Parathyroid adenoma (tissue), 2 donors: ENCODE data around the gene APOBEC3A.

Source experiments
- H2AFZ ChIP-seq: fragments of 300-600 bp; sonication (generic); one replicate; pipeline ENCODE4 v1.7.0; 2017; ENCODE audit warnings: antibody characterized with exemption, mild to moderate bottlenecking
- H3K27ac ChIP-seq: fragments of 300-600 bp; sonication (generic); one replicate; pipeline ENCODE4 v1.7.0; 2017
- H3K27me3 ChIP-seq: fragments of 300-600 bp; sonication (generic); one replicate; pipeline ENCODE4 v1.7.0; 2017; ENCODE audit warnings: low read length; ENCODE audit not compliant: control insufficient read depth, insufficient read depth
- H3K36me3 ChIP-seq: fragments of 300-600 bp; sonication (generic); one replicate; pipeline ENCODE4 v1.7.0; 2017; ENCODE audit warnings: low read length; ENCODE audit not compliant: control insufficient read depth, insufficient read depth
- H3K4me1 ChIP-seq: fragments of 300-600 bp; sonication (generic); one replicate; pipeline ENCODE4 v1.7.0; 2017; ENCODE audit warnings: control low read depth
- H3K4me2 ChIP-seq: fragments of 300-600 bp; sonication (generic); one replicate; pipeline ENCODE4 v1.7.0; 2017; ENCODE audit warnings: low read length
- H3K4me3 ChIP-seq: fragments of 300-600 bp; sonication (generic); one replicate; pipeline ENCODE4 v1.7.0; 2017; ENCODE audit warnings: low read depth, low read length
- H3K79me2 ChIP-seq: fragments of 300-600 bp; sonication (generic); one replicate; pipeline ENCODE4 v1.7.0; 2017; ENCODE audit warnings: control low read depth
- H3K9ac ChIP-seq: fragments of 300-600 bp; sonication (generic); one replicate; pipeline ENCODE4 v1.7.0; 2017; ENCODE audit warnings: mild to moderate bottlenecking
- H3K9me3 ChIP-seq: fragments of 300-600 bp; sonication (generic); one replicate; pipeline ENCODE4 v1.7.0; 2017; ENCODE audit warnings: low read length; ENCODE audit not compliant: control insufficient read depth
- CTCF ChIP-seq: fragments of 300-600 bp; sonication (generic); IDR thresholded peaks from one replicate; pipeline ENCODE4 v1.7.0; 2017; ENCODE audit warnings: antibody characterized with exemption, mild to moderate bottlenecking
- donor health status: primary hyperparathyroidism.

APOBEC3A gene

GRCh38 chr22:38963872-38964271 lies 6.5 kb downstream of the APOBEC3A start:
- H3K4me2 ChIP-seq = no peak overlapping the region
- no peaks in the 10 kb centered on the region for H3K36me3 ChIP-seq
- TF ChIP-seq CTCF = no peak
- H3K4me1 ChIP-seq = no peaks in the 10 kb centered on the region
- H3K27me3 ChIP-seq = no peaks in the 10 kb centered on the region
- H3K4me3 ChIP-seq = no peak overlapping the region
- no peaks in the 10 kb centered on the region for H3K9me3 ChIP-seq
- H3K79me2 ChIP-seq = no peaks in the 10 kb centered on the region
- H2AFZ ChIP-seq = no peak overlapping the region
- H3K9ac ChIP-seq = no peak overlapping the region
- H3K27ac ChIP-seq = no peak overlapping the region

- H3K79me2 ChIP-seq = no peaks in the 10 kb centered on the region
- no peak overlapping the region for H3K9ac ChIP-seq
- H3K4me1 ChIP-seq = no peaks in the 10 kb centered on the region
- H3K27ac ChIP-seq = no peak overlapping the region
- no peak overlapping the region for H3K4me3 ChIP-seq
- no peak overlapping the region for H2AFZ ChIP-seq
- no peak for TF ChIP-seq CTCF
- H3K27me3 ChIP-seq = no peaks in the 10 kb centered on the region
- no peaks in the 10 kb centered on the region for H3K9me3 ChIP-seq
- no peaks in the 10 kb centered on the region for H3K36me3 ChIP-seq
- H3K4me2 ChIP-seq = no peak overlapping the region
Observed at GRCh38 chr22:38964306-38964705, 6.9 kb downstream of the APOBEC3A start.

- Histone ChIP-seq H3K4me1 (no peaks in the 10 kb centered on the region), H3K4me3 (no peak overlapping the region), H3K79me2 (no peaks in the 10 kb centered on the region), H2AFZ (no peak overlapping the region), H3K9me3 (no peaks in the 10 kb centered on the region), H3K4me2 (no peak overlapping the region), H3K9ac (no peak overlapping the region), H3K27ac (no peak overlapping the region), H3K36me3 (no peaks in the 10 kb centered on the region), H3K27me3 (no peaks in the 10 kb centered on the region)
- no peak for TF ChIP-seq CTCF
Observed at GRCh38 chr22:38964989-38965388, 7.6 kb downstream of the APOBEC3A start.

- Histone ChIP-seq H3K9me3 (no peaks in the 10 kb centered on the region), H3K79me2 (no peaks in the 10 kb centered on the region), H3K4me2 (no peak overlapping the region), H3K27ac (no peak overlapping the region), H2AFZ (no peak overlapping the region), H3K4me3 (no peak overlapping the region), H3K9ac (no peak overlapping the region), H3K4me1 (no peaks in the 10 kb centered on the region), H3K27me3 (no peaks in the 10 kb centered on the region), H3K36me3 (no peaks in the 10 kb centered on the region)
- TF ChIP-seq CTCF = no peak
Observed at GRCh38 chr22:38965614-38966379, 8.4 kb downstream of the APOBEC3A start.

GRCh38 chr22:38966380-38966702 lies 8.9 kb downstream of the APOBEC3A start:
- Histone ChIP-seq H3K79me2 (no peaks in the 10 kb centered on the region), H3K4me1 (no peaks in the 10 kb centered on the region), H2AFZ (no peak overlapping the region), H3K9me3 (no peaks in the 10 kb centered on the region), H3K36me3 (no peaks in the 10 kb centered on the region), H3K27me3 (no peaks in the 10 kb centered on the region), H3K4me2 (no peak overlapping the region), H3K4me3 (no peak overlapping the region), H3K27ac (no peak overlapping the region), H3K9ac (no peak overlapping the region)
- no peak for TF ChIP-seq CTCF
